IMR-90 (cell line): ENCODE results near the gene CFP.

Source experiments
- CEBPB ChIP-seq: IDR thresholded peaks from 2 replicates; pipeline ENCODE4 v1.6.1; 2012; ENCODE audit warnings: low read depth, low read length, improper control_type of control experiment
- CHD1 ChIP-seq: IDR thresholded peaks from 2 replicates; pipeline ENCODE4 v1.6.1; 2012; ENCODE audit warnings: low read depth, low read length, improper control_type of control experiment
- CTCF ChIP-seq: conservative IDR thresholded peaks from 2 replicates; pipeline ENCODE4 v1.5.1; 2012; ENCODE audit warnings: mild to moderate bottlenecking, low read depth, low read length, improper control_type of control experiment
- ELK1 ChIP-seq: fragments of 150-350 bp; IDR thresholded peaks from 2 replicates; pipeline ENCODE4 v1.6.1; 2016; ENCODE audit warnings: low read depth, mild to moderate bottlenecking, low read length, moderate library complexity, borderline replicate concordance
- MAFK ChIP-seq: IDR thresholded peaks from 2 replicates; pipeline ENCODE4 v1.6.1; 2012; ENCODE audit warnings: low read depth, low read length, improper control_type of control experiment
- MXI1 ChIP-seq: IDR thresholded peaks from 2 replicates; pipeline ENCODE4 v1.6.1; 2012; ENCODE audit warnings: low read depth, mild to moderate bottlenecking, low read length, moderate library complexity, borderline replicate concordance
- POLR2A ChIP-seq: IDR thresholded peaks from 2 replicates; pipeline ENCODE4 v1.6.1; 2012; ENCODE audit warnings: mild to moderate bottlenecking, low read depth, low read length
- RFX5 ChIP-seq: IDR thresholded peaks from 2 replicates; pipeline ENCODE4 v1.8.0; 2012; ENCODE audit warnings: low read depth, mild to moderate bottlenecking, low read length, moderate library complexity
- SMC3 ChIP-seq: fragments of 150-350 bp; IDR thresholded peaks from 2 replicates; pipeline ENCODE4 v1.6.1; 2016; ENCODE audit warnings: low read depth, mild to moderate bottlenecking, antibody characterized with exemption, low read length, moderate library complexity
- USF2 ChIP-seq: fragments of 150-350 bp; IDR thresholded peaks from 2 replicates; pipeline ENCODE4 v1.6.1; 2017; ENCODE audit warnings: mild to moderate bottlenecking, antibody characterized with exemption, low read length, low read depth

GRCh38 chrX:47595716-47596251, 33.9 kb downstream of the CFP start:
- no peak for TF ChIP-seq POLR2A
- TF ChIP-seq CTCF, result no peak
- TF ChIP-seq ELK1, result no peak
- TF ChIP-seq CEBPB, result peak; percentile 21; the same call in 1 of the 2 replicates
- TF ChIP-seq USF2, result no peak
- TF ChIP-seq MXI1, result no peak
- no peak for TF ChIP-seq RFX5
- TF ChIP-seq CHD1, result no peak
- no peak for TF ChIP-seq SMC3
- peak; percentile 38; the same call in 1 of the 2 replicates for TF ChIP-seq MAFK
